ENCODE results near the gene HS1BP3.

Gene HS1BP3

DNA sequence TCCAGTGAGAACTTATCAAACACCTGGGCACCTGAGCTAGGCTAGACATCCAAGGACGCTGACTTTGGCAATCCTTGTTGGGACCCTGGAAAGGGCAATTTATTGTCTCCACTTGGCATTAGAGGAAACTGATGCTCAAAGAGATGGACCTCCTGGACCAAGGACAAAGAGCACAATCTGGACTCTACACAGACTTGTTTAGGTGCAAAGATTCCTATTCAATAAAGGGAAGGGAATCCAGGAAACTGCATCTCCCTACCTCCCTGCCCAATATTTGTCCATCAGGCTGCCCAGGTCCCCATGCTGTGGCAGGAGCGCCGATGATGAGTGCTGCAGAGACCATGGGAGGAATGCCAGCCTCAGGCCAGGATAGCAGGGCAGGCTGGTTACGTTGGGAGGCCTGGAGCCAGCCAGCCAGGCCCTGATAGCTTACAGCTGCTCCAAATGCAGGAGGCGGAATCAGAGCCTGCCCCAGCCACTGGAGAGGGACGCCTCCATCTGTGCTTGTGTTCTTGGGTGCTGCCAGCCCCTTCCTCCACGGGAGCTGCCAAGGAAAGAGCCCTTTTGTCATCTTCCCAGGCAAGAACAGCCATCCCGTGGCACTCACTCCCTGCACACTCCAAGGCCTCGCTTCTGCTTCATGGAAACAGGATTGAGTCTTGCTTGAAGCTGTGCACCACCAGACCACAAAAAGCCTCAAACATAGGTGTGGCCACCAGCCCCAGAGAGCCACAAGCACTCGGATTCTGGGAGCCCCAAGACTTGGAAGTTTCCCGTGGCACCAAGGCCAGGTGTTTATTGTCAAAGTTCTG, 60.0 kb downstream of the HS1BP3 start:
- no peak for DNase-seq (ENCODE audit: low read depth)
- no peak for TF ChIP-seq MYC (IDR thresholded peaks at IDR 0.05; ENCODE audit: low read depth, low read length)
- TF ChIP-seq, protein P1, sequence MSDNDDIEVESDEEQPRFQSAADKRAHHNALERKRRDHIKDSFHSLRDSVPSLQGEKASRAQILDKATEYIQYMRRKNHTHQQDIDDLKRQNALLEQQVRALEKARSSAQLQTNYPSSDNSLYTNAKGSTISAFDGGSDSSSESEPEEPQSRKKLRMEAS (IDR thresholded peaks at IDR 0.05; ENCODE audit: low read depth, low read length) = no peak
- no peak for TF ChIP-seq POLR2A (IDR thresholded peaks at IDR 0.05; ENCODE audit: extremely low read depth, insufficient read length)
- TF ChIP-seq, protein P2, sequence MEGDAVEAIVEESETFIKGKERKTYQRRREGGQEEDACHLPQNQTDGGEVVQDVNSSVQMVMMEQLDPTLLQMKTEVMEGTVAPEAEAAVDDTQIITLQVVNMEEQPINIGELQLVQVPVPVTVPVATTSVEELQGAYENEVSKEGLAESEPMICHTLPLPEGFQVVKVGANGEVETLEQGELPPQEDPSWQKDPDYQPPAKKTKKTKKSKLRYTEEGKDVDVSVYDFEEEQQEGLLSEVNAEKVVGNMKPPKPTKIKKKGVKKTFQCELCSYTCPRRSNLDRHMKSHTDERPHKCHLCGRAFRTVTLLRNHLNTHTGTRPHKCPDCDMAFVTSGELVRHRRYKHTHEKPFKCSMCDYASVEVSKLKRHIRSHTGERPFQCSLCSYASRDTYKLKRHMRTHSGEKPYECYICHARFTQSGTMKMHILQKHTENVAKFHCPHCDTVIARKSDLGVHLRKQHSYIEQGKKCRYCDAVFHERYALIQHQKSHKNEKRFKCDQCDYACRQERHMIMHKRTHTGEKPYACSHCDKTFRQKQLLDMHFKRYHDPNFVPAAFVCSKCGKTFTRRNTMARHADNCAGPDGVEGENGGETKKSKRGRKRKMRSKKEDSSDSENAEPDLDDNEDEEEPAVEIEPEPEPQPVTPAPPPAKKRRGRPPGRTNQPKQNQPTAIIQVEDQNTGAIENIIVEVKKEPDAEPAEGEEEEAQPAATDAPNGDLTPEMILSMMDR (IDR thresholded peaks at IDR 0.05; ENCODE audit: low read depth, low read length) = no peak
- no peak overlapping the region for H3K4me3 ChIP-seq (ENCODE audit: low read depth, low read length)

DNA sequence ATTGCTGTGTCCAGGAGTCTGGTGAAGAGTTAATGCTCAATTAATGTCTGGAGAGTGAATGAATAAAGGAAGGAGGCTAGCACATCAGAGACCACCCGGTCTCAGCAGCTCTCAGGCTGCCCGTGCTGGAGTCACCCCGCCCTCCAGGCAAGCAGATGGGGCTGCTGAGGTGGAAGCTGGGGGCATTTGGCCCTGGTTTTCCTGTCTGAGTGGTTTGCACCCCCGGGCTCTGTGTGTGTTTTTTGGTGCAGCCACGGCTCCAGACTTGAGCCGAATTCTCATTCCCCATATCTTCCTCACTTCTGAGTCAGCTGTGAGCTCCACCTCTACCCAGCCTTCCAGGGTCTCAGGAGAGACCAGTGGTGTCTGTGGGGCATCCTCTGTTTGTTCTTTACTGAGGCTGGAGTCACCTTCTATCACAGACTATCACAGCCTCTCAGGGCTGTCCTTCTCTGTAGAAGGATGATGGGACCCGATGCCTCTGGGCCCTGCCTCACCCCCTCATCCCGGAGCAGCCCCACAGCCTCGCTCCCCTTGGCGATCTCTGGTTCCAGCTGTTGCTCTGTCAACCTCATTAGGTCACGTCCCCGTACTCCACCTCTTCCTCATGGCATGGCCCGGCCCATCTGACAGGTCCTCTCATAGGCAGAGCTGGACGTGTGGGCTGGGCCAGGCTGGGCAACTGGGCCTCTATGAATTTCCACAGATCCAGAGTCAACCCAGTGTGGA, 60.8 kb downstream of the HS1BP3 start:
- DNase-seq (ENCODE audit: low read depth) = no peak
- TF ChIP-seq, protein P2 (IDR thresholded peaks at IDR 0.05; ENCODE audit: low read depth, low read length) = no peak
- TF ChIP-seq MYC (IDR thresholded peaks at IDR 0.05; ENCODE audit: low read depth, low read length) (no peak), POLR2A (IDR thresholded peaks at IDR 0.05; ENCODE audit: extremely low read depth, insufficient read length) (no peak)
- TF ChIP-seq, protein P1 (IDR thresholded peaks at IDR 0.05; ENCODE audit: low read depth, low read length) = no peak
- H3K4me3 ChIP-seq (ENCODE audit: low read depth, low read length) = no peak overlapping the region

DNA sequence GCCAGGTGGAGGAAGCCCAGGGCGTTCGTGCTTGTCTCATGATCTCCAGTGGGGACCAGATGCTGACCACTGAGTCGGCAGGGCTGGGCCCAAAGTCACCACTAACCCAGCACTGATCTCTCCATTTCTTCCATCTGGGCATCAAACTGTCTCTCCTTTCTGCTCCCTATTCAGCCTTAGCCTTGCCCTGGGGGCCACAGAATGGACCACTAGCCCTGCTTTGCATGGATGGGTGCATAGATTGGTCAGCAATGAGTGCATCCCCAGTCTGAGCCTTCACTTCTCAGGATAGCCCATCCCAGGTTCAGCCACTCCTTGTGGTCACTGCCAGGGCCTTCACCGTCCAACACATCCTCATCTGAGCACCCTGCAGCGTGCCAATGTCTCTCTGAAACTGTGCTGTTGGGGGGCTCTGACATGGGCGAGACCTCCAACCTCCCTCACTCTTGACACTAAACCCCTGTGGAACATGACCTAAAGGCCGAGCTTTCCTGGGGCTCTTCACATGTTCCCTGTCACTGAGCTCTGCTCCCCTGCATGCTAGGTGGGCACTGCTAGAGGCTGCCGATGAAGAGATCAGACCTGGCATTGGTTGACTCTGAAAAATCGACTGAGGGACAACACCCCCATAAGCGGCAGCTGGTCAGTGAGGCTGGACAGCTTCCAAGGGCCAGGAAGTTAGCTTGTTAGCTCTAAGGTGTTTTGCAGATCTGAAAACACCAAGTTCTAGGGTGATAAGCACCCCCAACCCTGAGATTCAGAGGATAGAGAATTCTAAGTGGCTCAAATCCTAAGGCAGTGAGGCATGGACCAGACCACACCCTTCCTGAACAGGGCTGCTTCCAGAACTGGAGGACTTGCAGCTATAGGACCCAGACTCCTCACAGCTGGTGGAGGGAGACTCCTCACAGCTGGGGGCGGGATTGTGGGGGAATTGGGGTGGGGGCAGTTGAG, 61.7 kb downstream of the HS1BP3 start:
- H3K4me3 ChIP-seq (ENCODE audit: low read depth, low read length) = no peak overlapping the region
- DNase-seq (ENCODE audit: low read depth) = no peak
- no peak for TF ChIP-seq MYC (IDR thresholded peaks at IDR 0.05; ENCODE audit: low read depth, low read length)
- no peak for TF ChIP-seq POLR2A (IDR thresholded peaks at IDR 0.05; ENCODE audit: extremely low read depth, insufficient read length)
- TF ChIP-seq, protein P1 (IDR thresholded peaks at IDR 0.05; ENCODE audit: low read depth, low read length) = no peak
- TF ChIP-seq, protein P2 (IDR thresholded peaks at IDR 0.05; ENCODE audit: low read depth, low read length) = no peak

DNA sequence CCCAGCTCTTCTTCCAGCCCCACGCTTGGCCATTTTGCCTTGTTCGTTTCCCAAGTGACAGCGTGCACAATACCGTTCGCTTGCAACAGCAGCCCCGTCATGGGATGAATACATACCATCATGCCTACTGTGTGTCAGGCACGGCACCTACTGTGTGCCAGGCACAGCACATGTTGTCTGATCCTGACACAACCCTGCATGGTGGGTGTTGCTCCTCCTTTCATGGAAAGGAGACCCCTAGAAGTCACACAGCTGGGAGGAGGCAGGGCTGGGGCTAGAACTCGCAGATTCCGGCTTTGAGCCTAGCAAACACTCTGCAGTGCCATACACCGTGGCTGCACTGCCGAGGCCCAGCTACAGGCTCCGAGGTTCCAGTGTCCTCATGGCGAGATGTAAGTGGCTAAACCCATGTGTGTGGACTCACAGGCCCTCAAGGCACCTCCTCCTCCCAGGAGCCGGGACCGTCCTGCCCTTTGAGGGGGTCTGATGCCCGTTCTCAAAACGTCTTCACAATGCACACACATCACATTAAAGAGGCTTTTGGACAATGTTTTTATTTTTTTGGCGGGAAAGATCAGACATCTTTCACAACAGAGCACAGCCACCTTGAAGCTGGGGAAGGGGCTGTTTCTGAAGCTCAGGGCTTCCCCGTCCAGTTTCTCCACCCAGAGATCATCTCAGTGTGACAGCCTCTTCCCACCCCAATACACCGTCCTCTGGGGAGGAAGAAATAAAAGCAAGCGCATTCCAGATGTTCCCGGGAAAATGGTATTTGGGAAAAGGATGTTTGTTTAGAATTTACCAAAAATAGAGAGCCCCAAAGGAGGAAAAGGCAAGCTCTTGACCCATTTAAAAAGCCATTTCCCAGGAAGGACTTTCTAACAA, 64.9 kb downstream of the HS1BP3 start:
- no peak for DNase-seq (ENCODE audit: low read depth)
- no peak overlapping the region for H3K4me3 ChIP-seq (ENCODE audit: low read depth, low read length)
- TF ChIP-seq, protein P1 (IDR thresholded peaks at IDR 0.05; ENCODE audit: low read depth, low read length) = no peak
- TF ChIP-seq, protein P2 (IDR thresholded peaks at IDR 0.05; ENCODE audit: low read depth, low read length) = no peak
- TF ChIP-seq POLR2A (IDR thresholded peaks at IDR 0.05; ENCODE audit: extremely low read depth, insufficient read length) (no peak), MYC (IDR thresholded peaks at IDR 0.05; ENCODE audit: low read depth, low read length) (no peak)

Data from NB4 (cell line).